ENCODE data around the gene EVC2.

Gene EVC2

GRCh38 chr4:5664778-5665177, 43.6 kb downstream of the EVC2 start:
- no peak for DNase-seq

GRCh38 chr4:5662555-5662954, 45.8 kb downstream of the EVC2 start:
- no peak for DNase-seq

- no peak for DNase-seq
Observed at GRCh38 chr4:5661237-5661636, 47.1 kb downstream of the EVC2 start.

- DNase-seq = no peak
Observed at GRCh38 chr4:5660185-5660584, 48.2 kb downstream of the EVC2 start.

- no peak for DNase-seq
Observed at GRCh38 chr4:5658974-5659373, 49.4 kb downstream of the EVC2 start.

- no peak for DNase-seq
Observed at GRCh38 chr4:5656415-5656814, 51.9 kb downstream of the EVC2 start.

- no peak for DNase-seq
Observed at GRCh38 chr4:5654791-5655190, 53.6 kb downstream of the EVC2 start.

- no peak for DNase-seq
Observed at GRCh38 chr4:5651089-5651488, 57.3 kb downstream of the EVC2 start.

GRCh38 chr4:5650040-5650439, 58.3 kb downstream of the EVC2 start:
- DNase-seq = no peak

- no peak for DNase-seq
Observed at GRCh38 chr4:5647351-5647750, 61.0 kb downstream of the EVC2 start.

GRCh38 chr4:5640096-5640495, 68.3 kb downstream of the EVC2 start:
- DNase-seq = no peak

- no peak for DNase-seq
Observed at GRCh38 chr4:5639556-5639955, 68.8 kb downstream of the EVC2 start.

GRCh38 chr4:5638976-5639375, 69.4 kb downstream of the EVC2 start:
- no peak for DNase-seq

- DNase-seq = no peak
Observed at GRCh38 chr4:5638316-5638715, 70.0 kb downstream of the EVC2 start.

- DNase-seq = no peak
Observed at GRCh38 chr4:5636766-5637670, 71.3 kb downstream of the EVC2 start.

- no peak for DNase-seq
Observed at GRCh38 chr4:5635826-5636195, 72.5 kb downstream of the EVC2 start.

GRCh38 chr4:5632571-5632970, 75.8 kb downstream of the EVC2 start:
- DNase-seq = no peak

- DNase-seq = no peak
Observed at GRCh38 chr4:5632066-5632440, 76.3 kb downstream of the EVC2 start.

GRCh38 chr4:5631352-5632065, 76.8 kb downstream of the EVC2 start:
- DNase-seq = no peak

GRCh38 chr4:5630762-5631161, 77.6 kb downstream of the EVC2 start:
- DNase-seq = no peak

GRCh38 chr4:5629542-5629941, 78.8 kb downstream of the EVC2 start:
- no peak for DNase-seq

GRCh38 chr4:5626913-5627312, 81.4 kb downstream of the EVC2 start:
- no peak for DNase-seq

GRCh38 chr4:5622596-5622995, 85.8 kb downstream of the EVC2 start:
- no peak for DNase-seq

- DNase-seq = no peak
Observed at GRCh38 chr4:5619913-5620625, 88.3 kb downstream of the EVC2 start.
